ENCODE measurements around the gene SYNJ2.

The SYNJ2 gene

GRCh38 chr6:157980288-157981131 lies 1.2 kb upstream of the SYNJ2 start:
- Histone ChIP-seq H3K9ac (ENCODE audit: low read length) (peak overlapping the region; percentile 94; the same call in 1 of the 2 replicates), H2AFZ (ENCODE audit: low read depth, low read length) (no peak overlapping the region), H3K4me3 (ENCODE audit: low read length) (peak overlapping the region; percentile 78)

GRCh38 chr6:157981132-157981394 lies 600 bp upstream of the SYNJ2 start:
- Histone ChIP-seq H3K4me1 (ENCODE audit: low read length) (peaks cover 17% of the 10 kb centered on the region), H3K4me3 (ENCODE audit: low read length) (peak overlapping the region; percentile 78), H3K36me3 (replicated peaks; ENCODE audit: low read depth, low read length) (no peaks in the 10 kb centered on the region), H3K4me2 (ENCODE audit: low read length) (peak overlapping the region; percentile 93), H3K9me3 (ENCODE audit: insufficient read depth, low read length) (no peaks in the 10 kb centered on the region), H3K79me2 (ENCODE audit: low read length) (peaks cover 36% of the 10 kb centered on the region), H3K9ac (ENCODE audit: low read length) (peak overlapping the region; percentile 94), H4K20me1 (ENCODE audit: insufficient read depth, low read length) (peaks cover 6% of the 10 kb centered on the region), H3K27me3 (ENCODE audit: low read depth, low read length) (peaks cover 5% of the 10 kb centered on the region), H2AFZ (ENCODE audit: low read depth, low read length) (peak overlapping the region; percentile 78; the same call in 1 of the 2 replicates), H3K27ac (ENCODE audit: low read length) (no peak overlapping the region)
- TF ChIP-seq CTCF (IDR thresholded peaks at IDR 0.05; ENCODE audit: low read depth, low read length) (no peak), EZH2phosphoT487 (IDR thresholded peaks at IDR 0.05; ENCODE audit: low read depth) (no peak)

More at GRCh38 chr6:157980288-157981131, 1.2 kb upstream of the SYNJ2 start:
- Histone ChIP-seq H3K4me1 (ENCODE audit: low read length) (peaks cover 17% of the 10 kb centered on the region), H3K4me2 (ENCODE audit: low read length) (peak overlapping the region; percentile 93), H3K36me3 (replicated peaks; ENCODE audit: low read depth, low read length) (no peaks in the 10 kb centered on the region), H3K9me3 (ENCODE audit: insufficient read depth, low read length) (no peaks in the 10 kb centered on the region), H3K27me3 (ENCODE audit: low read depth, low read length) (peaks cover 5% of the 10 kb centered on the region), H4K20me1 (ENCODE audit: insufficient read depth, low read length) (peaks cover 6% of the 10 kb centered on the region), H3K79me2 (ENCODE audit: low read length) (peaks cover 33% of the 10 kb centered on the region), H3K27ac (ENCODE audit: low read length) (no peak overlapping the region)
- no peak for TF ChIP-seq EZH2phosphoT487 (IDR thresholded peaks at IDR 0.05; ENCODE audit: low read depth)
- TF ChIP-seq CTCF (IDR thresholded peaks at IDR 0.05; ENCODE audit: low read depth, low read length) = no peak

DNA sequence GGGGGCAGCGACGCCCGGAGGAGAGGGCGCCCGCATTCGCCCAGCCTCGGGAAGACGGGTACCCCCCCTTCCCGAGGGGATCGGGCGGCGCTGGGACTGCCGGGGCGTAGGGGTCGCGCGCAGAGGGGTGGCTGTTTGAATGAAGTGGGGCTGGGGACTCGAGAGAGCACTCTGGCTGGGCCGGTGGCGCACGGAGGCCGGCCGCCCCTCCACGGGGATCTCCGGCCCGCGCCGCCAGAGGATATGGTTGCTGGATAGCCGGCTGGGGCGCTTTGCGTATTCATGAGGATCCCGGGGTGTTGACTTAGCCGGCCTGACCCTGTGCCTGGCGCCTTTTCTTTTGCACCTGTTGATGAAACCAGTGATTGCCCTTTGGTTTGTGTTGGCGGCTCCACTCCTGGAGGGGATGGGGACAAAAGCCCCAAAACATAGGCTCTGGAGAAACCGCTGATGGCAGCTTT lies 469 bp downstream of the SYNJ2 start:
- H3K27ac ChIP-seq (ENCODE audit: low read length) = peak overlapping the region; percentile 43
- TF ChIP-seq EZH2phosphoT487 (IDR thresholded peaks at IDR 0.05; ENCODE audit: low read depth) (no peak), CTCF (IDR thresholded peaks at IDR 0.05; ENCODE audit: low read depth, low read length) (no peak)
- peaks cover 39% of the 10 kb centered on the region for H3K79me2 ChIP-seq (ENCODE audit: low read length)
- no peaks in the 10 kb centered on the region for H3K9me3 ChIP-seq (ENCODE audit: insufficient read depth, low read length)
- H3K36me3 ChIP-seq (replicated peaks; ENCODE audit: low read depth, low read length) = no peaks in the 10 kb centered on the region
- H3K27me3 ChIP-seq (ENCODE audit: low read depth, low read length) = peaks cover 5% of the 10 kb centered on the region
- H3K4me1 ChIP-seq (ENCODE audit: low read length) = peaks cover 17% of the 10 kb centered on the region
- H3K9ac ChIP-seq (ENCODE audit: low read length) = peak overlapping the region; percentile 94
- H4K20me1 ChIP-seq (ENCODE audit: insufficient read depth, low read length) = peaks cover 6% of the 10 kb centered on the region
- H3K4me3 ChIP-seq (ENCODE audit: low read length) = peak overlapping the region; percentile 78
- H3K4me2 ChIP-seq (ENCODE audit: low read length) = peak overlapping the region; percentile 99
- H2AFZ ChIP-seq (ENCODE audit: low read depth, low read length) = peak overlapping the region; percentile 77

GRCh38 chr6:157982563-157983405 lies 1.1 kb downstream of the SYNJ2 start:
- Histone ChIP-seq H3K27ac (ENCODE audit: low read length) (no peak overlapping the region), H3K4me2 (ENCODE audit: low read length) (peak overlapping the region; percentile 99), H3K4me3 (ENCODE audit: low read length) (peak overlapping the region; percentile 78), H2AFZ (ENCODE audit: low read depth, low read length) (no peak overlapping the region), H3K4me1 (ENCODE audit: low read length) (peaks cover 17% of the 10 kb centered on the region), H4K20me1 (ENCODE audit: insufficient read depth, low read length) (peaks cover 6% of the 10 kb centered on the region), H3K9me3 (ENCODE audit: insufficient read depth, low read length) (no peaks in the 10 kb centered on the region), H3K36me3 (replicated peaks; ENCODE audit: low read depth, low read length) (no peaks in the 10 kb centered on the region), H3K9ac (ENCODE audit: low read length) (peak overlapping the region; percentile 94), H3K27me3 (ENCODE audit: low read depth, low read length) (peaks cover 5% of the 10 kb centered on the region), H3K79me2 (ENCODE audit: low read length) (peaks cover 39% of the 10 kb centered on the region)
- TF ChIP-seq EZH2phosphoT487 (IDR thresholded peaks at IDR 0.05; ENCODE audit: low read depth) = no peak
